Smooth muscle cell (in vitro differentiated cells): ENCODE results near the gene ERN2. TPM values are rescaled to one million over a fixed set of nuclear protein-coding genes. Genes with fewer than 3 reads are reported as not detected.
"Not testable (repeated sequence)": the region's sequence is repeated elsewhere in the genome, so short reads cannot be mapped to it uniquely, and the experiment has no call there.

Experiments
- DNase-seq: peaks from one replicate; lab custom pipeline; 2025; ENCODE audit not compliant: unreplicated experiment; lab: John Stamatoyannopoulos, UW
- H2AFZ ChIP-seq: fragments of 200-600 bp; sonication (generic); 2 replicates; pipeline ENCODE4 v1.6.0; 2016; ENCODE audit warnings: antibody characterized with exemption, low read depth, mild to moderate bottlenecking
- H3F3A ChIP-seq: fragments of 200-600 bp; sonication (generic); 2 replicates; pipeline ENCODE4 v1.6.0; 2017; ENCODE audit warnings: antibody characterized with exemption, low read depth
- H3K27ac ChIP-seq: fragments of 200-600 bp; sonication (generic); 2 replicates; pipeline ENCODE4 v1.5.1; 2016; ENCODE audit warnings: low read depth, mild to moderate bottlenecking
- H3K27me3 ChIP-seq: fragments of 200-600 bp; sonication (generic); 2 replicates; pipeline ENCODE4 v1.6.1; 2016; ENCODE audit warnings: low read depth, mild to moderate bottlenecking
- H3K36me3 ChIP-seq: fragments of 200-600 bp; sonication (generic); 2 replicates; pipeline ENCODE4 v1.5.1; 2016; ENCODE audit warnings: low read depth
- H3K4me1 ChIP-seq: fragments of 200-600 bp; sonication (generic); 2 replicates; pipeline ENCODE4 v1.5.1; 2016; ENCODE audit warnings: low read depth
- H3K4me2 ChIP-seq: fragments of 200-600 bp; sonication (generic); 2 replicates; pipeline ENCODE4 v1.6.0; 2016; ENCODE audit warnings: mild to moderate bottlenecking
- H3K4me3 ChIP-seq: fragments of 200-600 bp; sonication (generic); 2 replicates; pipeline ENCODE4 v1.5.1; 2016; ENCODE audit warnings: mild to moderate bottlenecking
- H3K79me2 ChIP-seq: fragments of 200-600 bp; sonication (generic); 2 replicates; pipeline ENCODE4 v1.6.0; 2016; ENCODE audit warnings: low read depth, mild to moderate bottlenecking
- H3K9ac ChIP-seq: fragments of 200-600 bp; sonication (generic); 2 replicates; pipeline ENCODE4 v1.6.0; 2016; ENCODE audit warnings: low read depth
- H3K9me3 ChIP-seq: fragments of 200-600 bp; sonication (generic); replicated peaks from 2 replicates; pipeline ENCODE4 v1.5.1; 2016; ENCODE audit warnings: low read depth
- H4K20me1 ChIP-seq: fragments of 200-600 bp; sonication (generic); 2 replicates; pipeline ENCODE4 v1.6.0; 2016; ENCODE audit warnings: low read depth
- WGBS: methylation state at CpG from one replicate; pipeline ENCODE4 v1.1.7; 2016; ENCODE audit warnings: low lambda C conversion rate; 5-methylcytosine and 5-hydroxymethylcytosine counted together
- polyA plus RNA-seq: library from polyadenylated mRNA; unstranded; fragments of >200 nt; fragmentation: Nextera tagmentation; extraction: Ambion mirVana; gene quantifications from 2 replicates; pipeline ENCODE4 v1.2.1, GENCODE V29; 2016
- total RNA-seq: library from RNA; depleted of rRNA; stranded (reverse); fragments of >200 nt; gene quantifications from 2 replicates; pipeline ENCODE4 v1.2.3, GENCODE V29; 2014
- TF ChIP-seq, protein P1 (sequence below): fragments of 200-600 bp; sonication (generic); IDR thresholded peaks from 2 replicates; pipeline ENCODE4 v1.5.1; 2017; ENCODE audit warnings: borderline replicate concordance, mild to moderate bottlenecking, antibody characterized with exemption; ENCODE audit not compliant: insufficient read depth, poor library complexity, severe bottlenecking

The ERN2 gene
- total and polyA plus RNA-seq, 2 experiments from 2014 or later: not detected

DNA sequence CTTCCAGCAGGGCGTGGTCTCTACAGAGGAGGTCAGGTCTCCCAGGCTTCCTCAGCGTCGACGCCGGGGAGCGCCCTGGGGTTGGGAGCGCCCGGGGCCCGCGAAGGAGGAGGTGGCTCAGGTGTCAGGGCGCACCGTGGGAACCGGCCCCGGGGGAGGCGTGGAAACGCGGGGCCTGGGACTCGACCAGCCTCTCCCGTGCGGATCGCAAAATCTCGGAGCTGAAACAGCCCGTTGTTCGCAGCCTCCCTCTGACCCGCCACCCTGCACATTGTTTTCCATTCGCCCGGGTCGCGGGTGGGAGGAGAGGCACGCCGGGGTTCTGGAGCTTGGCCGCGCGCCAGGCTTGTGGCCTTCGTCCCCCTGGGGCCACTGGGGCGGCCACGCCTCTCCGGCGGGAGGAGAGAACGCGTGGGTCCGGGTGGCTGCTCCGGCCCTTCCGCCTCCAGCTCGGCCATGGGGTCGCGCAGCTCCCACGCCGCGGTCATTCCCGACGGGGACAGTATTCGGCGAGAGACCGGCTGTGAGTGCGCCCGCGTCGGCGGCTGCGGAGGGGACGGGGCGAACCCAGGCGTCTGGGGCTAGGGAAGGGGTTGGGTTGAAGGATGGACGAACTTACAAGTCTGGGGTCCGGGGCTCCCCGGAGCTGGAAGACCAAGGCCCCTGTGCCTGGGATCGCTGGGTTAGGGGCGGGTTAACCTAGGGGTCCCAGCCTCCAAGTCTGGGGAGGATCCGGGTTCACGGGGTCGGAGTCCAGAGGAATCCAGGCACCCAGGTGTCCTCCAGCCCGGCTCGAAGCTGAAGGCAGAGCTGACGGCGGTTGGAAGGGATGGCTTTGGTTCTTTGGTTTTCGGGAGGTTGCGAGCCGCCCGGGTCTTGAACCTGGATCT is 41.8 kb upstream of the ERN2 start, which contains the start of gene CHP2:
Gene CHP2, plus strand, starts transcription at position 433 of the 890 bp plus-strand sequence. Its CDS starts 24 bp downstream, at position 457.
- Histone ChIP-seq H3F3A (no peaks in the 10 kb centered on the region), H4K20me1 (no peaks in the 10 kb centered on the region), H3K9ac (no peak within 1 kb of the TSS), H3K4me3 (peak within 1 kb of the TSS; percentile 17), H3K27ac (no peak within 1 kb of the TSS), H3K36me3 (no peaks in the 10 kb centered on the region), H3K79me2 (no peaks in the 10 kb centered on the region), H2AFZ (no peak within 1 kb of the TSS), H3K9me3 (no peaks in the 10 kb centered on the region), H3K27me3 (peaks cover 66% of the 10 kb centered on the region), H3K4me1 (peaks cover 4% of the 10 kb centered on the region), H3K4me2 (peak within 1 kb of the TSS; percentile 79)
- TF ChIP-seq, protein P1, sequence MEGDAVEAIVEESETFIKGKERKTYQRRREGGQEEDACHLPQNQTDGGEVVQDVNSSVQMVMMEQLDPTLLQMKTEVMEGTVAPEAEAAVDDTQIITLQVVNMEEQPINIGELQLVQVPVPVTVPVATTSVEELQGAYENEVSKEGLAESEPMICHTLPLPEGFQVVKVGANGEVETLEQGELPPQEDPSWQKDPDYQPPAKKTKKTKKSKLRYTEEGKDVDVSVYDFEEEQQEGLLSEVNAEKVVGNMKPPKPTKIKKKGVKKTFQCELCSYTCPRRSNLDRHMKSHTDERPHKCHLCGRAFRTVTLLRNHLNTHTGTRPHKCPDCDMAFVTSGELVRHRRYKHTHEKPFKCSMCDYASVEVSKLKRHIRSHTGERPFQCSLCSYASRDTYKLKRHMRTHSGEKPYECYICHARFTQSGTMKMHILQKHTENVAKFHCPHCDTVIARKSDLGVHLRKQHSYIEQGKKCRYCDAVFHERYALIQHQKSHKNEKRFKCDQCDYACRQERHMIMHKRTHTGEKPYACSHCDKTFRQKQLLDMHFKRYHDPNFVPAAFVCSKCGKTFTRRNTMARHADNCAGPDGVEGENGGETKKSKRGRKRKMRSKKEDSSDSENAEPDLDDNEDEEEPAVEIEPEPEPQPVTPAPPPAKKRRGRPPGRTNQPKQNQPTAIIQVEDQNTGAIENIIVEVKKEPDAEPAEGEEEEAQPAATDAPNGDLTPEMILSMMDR: no peak
- WGBS: 23% methylated on average over 59 of the region's 80 CpGs
- no peak for DNase-seq

DNA sequence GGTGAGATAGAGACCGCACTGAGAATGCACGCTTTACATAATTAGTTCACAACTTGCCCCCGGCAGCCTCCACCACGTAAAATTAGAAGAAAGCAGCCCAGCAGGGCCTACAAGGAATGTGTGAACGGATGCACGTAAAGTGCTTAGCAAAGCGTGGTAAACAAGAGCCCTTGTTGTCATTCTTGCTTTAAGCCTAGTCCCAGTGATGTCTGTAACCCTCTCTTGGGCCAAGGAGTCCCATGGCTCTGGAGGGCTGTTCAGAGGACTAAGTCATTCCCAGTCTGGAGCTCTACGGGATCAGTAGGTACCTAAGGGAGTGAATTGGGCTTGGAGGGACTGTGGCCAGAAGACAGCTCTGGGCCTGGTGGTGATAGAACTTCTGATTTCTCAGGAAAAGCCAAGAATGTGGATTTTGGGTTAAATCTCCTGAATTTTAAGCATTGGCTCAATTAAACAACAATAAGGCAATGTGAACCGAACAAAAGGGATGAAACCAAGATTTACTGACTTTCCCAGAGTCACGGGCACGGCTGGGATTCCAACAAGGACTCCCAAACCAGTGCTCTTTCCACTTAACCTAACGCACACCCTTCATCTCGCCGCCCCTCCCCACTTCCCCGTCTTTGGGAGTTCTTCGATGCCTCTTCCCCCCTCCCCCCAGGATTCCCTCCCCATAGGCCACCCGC is 41.0 kb upstream of the ERN2 start:
- Histone ChIP-seq H3K27ac (no peak overlapping the region), H3F3A (no peaks in the 10 kb centered on the region), H3K36me3 (no peaks in the 10 kb centered on the region), H3K4me1 (peaks cover 4% of the 10 kb centered on the region), H3K27me3 (peaks cover 66% of the 10 kb centered on the region), H3K4me2 (peak overlapping the region; percentile 79), H3K9ac (no peak overlapping the region), H3K79me2 (no peaks in the 10 kb centered on the region), H4K20me1 (no peaks in the 10 kb centered on the region), H3K9me3 (no peaks in the 10 kb centered on the region), H2AFZ (no peak overlapping the region), H3K4me3 (peak overlapping the region; percentile 17)
- TF ChIP-seq, protein P1: no peak
- DNase-seq: no peak
- 51% methylated on average over 17 of the region's 17 CpGs for WGBS

DNA sequence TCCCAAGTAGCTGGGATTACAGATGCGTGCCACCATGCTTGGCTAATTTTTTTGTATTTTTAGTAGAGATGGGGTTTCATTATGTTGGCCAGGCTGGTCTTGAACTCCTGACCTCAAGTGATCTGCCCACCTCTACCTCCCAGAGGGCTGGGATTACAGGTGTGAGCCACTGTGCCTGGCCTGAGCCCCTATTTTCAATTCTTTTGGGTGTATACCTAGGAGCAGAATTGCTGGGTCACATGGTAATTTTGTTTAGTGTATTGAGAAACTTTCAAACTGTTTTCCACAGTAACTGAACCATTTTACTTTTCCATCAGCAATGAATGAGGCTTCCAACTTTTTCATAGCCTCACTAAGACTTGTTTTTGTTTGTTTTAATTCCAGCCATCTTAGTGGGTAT is 38.0 kb upstream of the ERN2 start:
- not testable (repeated sequence) for H4K20me1 ChIP-seq, H3K4me3 ChIP-seq
- 75% methylated on average over 1 of the region's 1 CpG for whole genome bisulfite sequencing

DNA sequence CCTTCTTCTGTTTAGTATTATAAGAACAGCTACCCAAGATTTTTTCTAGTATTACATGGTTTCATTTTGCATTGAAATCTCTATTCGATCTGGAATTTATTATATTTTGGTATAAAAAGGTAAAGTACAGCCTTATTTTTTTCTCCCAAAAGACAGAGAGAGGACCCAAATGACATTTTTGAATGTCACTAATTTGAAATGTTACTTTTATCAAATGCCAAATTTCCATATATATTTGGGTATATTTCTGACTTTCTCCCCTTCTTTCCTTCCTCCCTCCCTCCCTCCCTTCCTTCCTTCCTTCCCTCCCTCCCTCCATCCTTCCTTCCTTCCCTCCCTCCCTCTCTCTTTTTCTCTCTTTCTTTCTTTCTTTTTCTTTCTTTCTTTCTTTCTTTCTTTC is 35.6 kb upstream of the ERN2 start:
- Histone ChIP-seq H3F3A (no peaks in the 10 kb centered on the region), H3K36me3 (no peaks in the 10 kb centered on the region), H2AFZ (no peak overlapping the region), H3K27ac (no peak overlapping the region), H4K20me1 (no peaks in the 10 kb centered on the region), H3K4me1 (no peaks in the 10 kb centered on the region), H3K4me2 (no peak overlapping the region), H3K4me3 (no peak overlapping the region), H3K27me3 (peaks cover 47% of the 10 kb centered on the region), H3K79me2 (no peaks in the 10 kb centered on the region), H3K9ac (no peak overlapping the region), H3K9me3 (no peaks in the 10 kb centered on the region)
- DNase-seq: no peak
- 85% methylated on average over 1 of the region's 1 CpG for WGBS
- TF ChIP-seq, protein P1: no peak

More for the DNA sequence above, 38.0 kb upstream of the ERN2 start:
- not testable (repeated sequence) for H3K9ac ChIP-seq, H3K27ac ChIP-seq, H3K36me3 ChIP-seq, H3F3A ChIP-seq, H3K79me2 ChIP-seq, H3K9me3 ChIP-seq, DNase-seq, H3K4me2 ChIP-seq, H3K4me1 ChIP-seq, H2AFZ ChIP-seq
- H3K27me3 ChIP-seq: peaks cover 57% of the 10 kb centered on the region
